Measurements from ENCODE around the gene SMAD6. TPM values are rescaled to one million over a fixed set of nuclear protein-coding genes. Genes with fewer than 3 reads are reported as not detected.

Gene SMAD6
- total RNA-seq, 2 donors from 2014 or later = 190 to 213 TPM

- peak overlapping the region; percentile 35 for H3K9ac ChIP-seq (ENCODE audit: extremely low read depth, low read length, poor library complexity, severe bottlenecking)
- peak overlapping the region; percentile 88 for H3K4me3 ChIP-seq (ENCODE audit: low read length)
- Mint-ChIP-seq H3K27me3 (ENCODE audit: insufficient read depth) (peaks cover 3% of the 10 kb centered on the region), H3K9me3 (no peaks in the 10 kb centered on the region), H3K27ac (peak overlapping the region; percentile 92), H3K36me3 (ENCODE audit: low read depth) (peaks cover 14% of the 10 kb centered on the region), H3K4me1 (peaks cover 33% of the 10 kb centered on the region), H3K4me3 (peak overlapping the region; percentile 95)
- WGBS, 2 experiments (ENCODE audit: insufficient coverage in 1 of 2, insufficient read length in 1 of 2) = 13 to 33% methylated on average over 4 to 13 of the region's 13 CpGs
- no peak for DNase-seq
- no peaks in the 10 kb centered on the region for H3K27me3 ChIP-seq (ENCODE audit: control insufficient read depth, insufficient read depth, low read length, poor library complexity, severe bottlenecking)
- TF ChIP-seq, protein P1, sequence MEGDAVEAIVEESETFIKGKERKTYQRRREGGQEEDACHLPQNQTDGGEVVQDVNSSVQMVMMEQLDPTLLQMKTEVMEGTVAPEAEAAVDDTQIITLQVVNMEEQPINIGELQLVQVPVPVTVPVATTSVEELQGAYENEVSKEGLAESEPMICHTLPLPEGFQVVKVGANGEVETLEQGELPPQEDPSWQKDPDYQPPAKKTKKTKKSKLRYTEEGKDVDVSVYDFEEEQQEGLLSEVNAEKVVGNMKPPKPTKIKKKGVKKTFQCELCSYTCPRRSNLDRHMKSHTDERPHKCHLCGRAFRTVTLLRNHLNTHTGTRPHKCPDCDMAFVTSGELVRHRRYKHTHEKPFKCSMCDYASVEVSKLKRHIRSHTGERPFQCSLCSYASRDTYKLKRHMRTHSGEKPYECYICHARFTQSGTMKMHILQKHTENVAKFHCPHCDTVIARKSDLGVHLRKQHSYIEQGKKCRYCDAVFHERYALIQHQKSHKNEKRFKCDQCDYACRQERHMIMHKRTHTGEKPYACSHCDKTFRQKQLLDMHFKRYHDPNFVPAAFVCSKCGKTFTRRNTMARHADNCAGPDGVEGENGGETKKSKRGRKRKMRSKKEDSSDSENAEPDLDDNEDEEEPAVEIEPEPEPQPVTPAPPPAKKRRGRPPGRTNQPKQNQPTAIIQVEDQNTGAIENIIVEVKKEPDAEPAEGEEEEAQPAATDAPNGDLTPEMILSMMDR (conservative IDR thresholded peaks at IDR 0.05) = no peak
- peaks cover 3% of the 10 kb centered on the region for H3K4me1 ChIP-seq (ENCODE audit: control insufficient read depth, insufficient read depth, low read length)
- peaks cover 15% of the 10 kb centered on the region for H3K36me3 ChIP-seq (ENCODE audit: control insufficient read depth, insufficient read depth, low read length)
- H3K9me3 ChIP-seq (ENCODE audit: control insufficient read depth, low read length) = no peaks in the 10 kb centered on the region
- no peak overlapping the region for H3K27ac ChIP-seq (ENCODE audit: low read depth, low read length)
These were observed 1.6 kb upstream of the SMAD6 start for GRCh38 chr15:66700412-66700801.

- peaks cover under 1% of the 10 kb centered on the region for H3K4me1 ChIP-seq (ENCODE audit: control insufficient read depth, insufficient read depth, low read length)
- H3K9me3 ChIP-seq (ENCODE audit: control insufficient read depth, low read length) = no peaks in the 10 kb centered on the region
- H3K4me3 Mint-ChIP-seq = peak overlapping the region; percentile 95
- peak overlapping the region; percentile 75 for H3K9ac ChIP-seq (ENCODE audit: extremely low read depth, low read length, poor library complexity, severe bottlenecking)
- 0 to 2% methylated on average over 20 to 67 of the region's 68 CpGs for WGBS, 2 experiments (ENCODE audit: insufficient coverage in 1 of 2, insufficient read length in 1 of 2)
- TF ChIP-seq, protein P1 (conservative IDR thresholded peaks at IDR 0.05) = no peak
- DNase-seq = peak; percentile 98
- H3K27me3 Mint-ChIP-seq (ENCODE audit: insufficient read depth) = peaks cover 3% of the 10 kb centered on the region
- no peaks in the 10 kb centered on the region for H3K9me3 Mint-ChIP-seq
- H3K36me3 ChIP-seq (ENCODE audit: control insufficient read depth, insufficient read depth, low read length) = peaks cover 19% of the 10 kb centered on the region
- peak overlapping the region; percentile 92 for H3K27ac Mint-ChIP-seq
- no peaks in the 10 kb centered on the region for H3K27me3 ChIP-seq (ENCODE audit: control insufficient read depth, insufficient read depth, low read length, poor library complexity, severe bottlenecking)
- peak overlapping the region; percentile 97 for H3K4me3 ChIP-seq (ENCODE audit: low read length)
- H3K4me1 Mint-ChIP-seq = peaks cover 38% of the 10 kb centered on the region
- peaks cover 19% of the 10 kb centered on the region for H3K36me3 Mint-ChIP-seq (ENCODE audit: low read depth)
- peak overlapping the region; percentile 93 for H3K27ac ChIP-seq (ENCODE audit: low read depth, low read length)
These were observed 1.1 kb upstream of the SMAD6 start for GRCh38 chr15:66700802-66701421.

GRCh38 chr15:66701422-66702034, 508 bp upstream of the SMAD6 start:
- Histone ChIP-seq H3K27me3 (ENCODE audit: control insufficient read depth, insufficient read depth, low read length, poor library complexity, severe bottlenecking) (no peaks in the 10 kb centered on the region), H3K4me1 (ENCODE audit: control insufficient read depth, insufficient read depth, low read length) (peaks cover 4% of the 10 kb centered on the region), H3K27ac (ENCODE audit: low read depth, low read length) (peak overlapping the region; percentile 93), H3K9me3 (ENCODE audit: control insufficient read depth, low read length) (no peaks in the 10 kb centered on the region), H3K9ac (ENCODE audit: extremely low read depth, low read length, poor library complexity, severe bottlenecking) (peak overlapping the region; percentile 75), H3K36me3 (ENCODE audit: control insufficient read depth, insufficient read depth, low read length) (peaks cover 19% of the 10 kb centered on the region), H3K4me3 (ENCODE audit: low read length) (peak overlapping the region; percentile 97)
- peak overlapping the region; percentile 97 for H3K27ac Mint-ChIP-seq
- no peaks in the 10 kb centered on the region for H3K9me3 Mint-ChIP-seq
- WGBS, 2 experiments (ENCODE audit: insufficient coverage in 1 of 2, insufficient read length in 1 of 2) = 0% methylated on average over 3 to 48 of the region's 48 CpGs
- H3K4me3 Mint-ChIP-seq = peak overlapping the region; percentile 95
- H3K4me1 Mint-ChIP-seq = peaks cover 37% of the 10 kb centered on the region
- H3K36me3 Mint-ChIP-seq (ENCODE audit: low read depth) = peaks cover 22% of the 10 kb centered on the region
- TF ChIP-seq, protein P1 (conservative IDR thresholded peaks at IDR 0.05) = no peak
- peaks cover 3% of the 10 kb centered on the region for H3K27me3 Mint-ChIP-seq (ENCODE audit: insufficient read depth)
- DNase-seq = no peak
